Stimulated activated naive CD8-positive, alpha-beta T cell treated with anti-CD3 and anti-CD28 coated beads, Interleukin-15, Interleukin-2, amounts not matched to agents 100 ng/mL and 50 ng/mL, for 24 hours (primary cell): ENCODE data around the gene STBD1.
"Not testable (repeated sequence)": the region's sequence is repeated elsewhere in the genome, so short reads cannot be mapped to it uniquely, and the experiment has no call there.

ENCODE experiments used
- H3K27ac Mint-ChIP-seq: one replicate; pipeline ENCODE4 v1.8.0; 2021; ENCODE audit warnings: mild to moderate bottlenecking, mixed read lengths
- H3K27me3 Mint-ChIP-seq: one replicate; pipeline ENCODE4 v1.8.0; 2021; ENCODE audit warnings: mixed read lengths
- H3K36me3 Mint-ChIP-seq: one replicate; pipeline ENCODE4 v1.8.0; 2021; ENCODE audit warnings: low read depth, mixed read lengths
- H3K4me1 Mint-ChIP-seq: one replicate; pipeline ENCODE4 v1.8.0; 2021; ENCODE audit warnings: low read depth, mixed read lengths
- H3K4me3 Mint-ChIP-seq: one replicate; pipeline ENCODE4 v1.8.0; 2021; ENCODE audit warnings: mild to moderate bottlenecking, mixed read lengths
- H3K9me3 Mint-ChIP-seq: one replicate; pipeline ENCODE4 v1.8.0; 2021; ENCODE audit warnings: mixed read lengths

The STBD1 gene

DNA sequence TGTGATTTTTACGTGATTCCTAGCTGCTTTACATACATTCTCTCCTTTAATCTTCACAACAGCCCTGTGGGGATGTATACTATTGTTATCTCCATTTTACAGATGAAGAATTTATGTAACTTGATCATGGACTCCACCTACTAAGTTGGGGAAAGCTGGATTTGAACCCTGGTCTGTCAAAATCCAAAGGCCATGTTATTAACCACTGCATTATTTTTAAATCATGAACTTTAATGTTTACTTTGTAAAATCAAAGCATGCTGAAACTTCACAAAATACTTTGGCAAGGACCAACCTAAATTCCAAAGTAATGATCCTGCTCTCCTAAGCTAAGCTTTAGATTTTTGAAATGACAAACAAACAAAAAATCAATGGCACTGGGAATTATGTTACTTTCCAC lies 28.9 kb upstream of the STBD1 start:
- no peaks in the 10 kb centered on the region for H3K4me1 Mint-ChIP-seq
- H3K27me3 Mint-ChIP-seq: peaks cover 9% of the 10 kb centered on the region
- H3K4me3 Mint-ChIP-seq: no peak overlapping the region
- H3K36me3 Mint-ChIP-seq: no peaks in the 10 kb centered on the region
- no peak overlapping the region for H3K27ac Mint-ChIP-seq
- no peaks in the 10 kb centered on the region for H3K9me3 Mint-ChIP-seq

DNA sequence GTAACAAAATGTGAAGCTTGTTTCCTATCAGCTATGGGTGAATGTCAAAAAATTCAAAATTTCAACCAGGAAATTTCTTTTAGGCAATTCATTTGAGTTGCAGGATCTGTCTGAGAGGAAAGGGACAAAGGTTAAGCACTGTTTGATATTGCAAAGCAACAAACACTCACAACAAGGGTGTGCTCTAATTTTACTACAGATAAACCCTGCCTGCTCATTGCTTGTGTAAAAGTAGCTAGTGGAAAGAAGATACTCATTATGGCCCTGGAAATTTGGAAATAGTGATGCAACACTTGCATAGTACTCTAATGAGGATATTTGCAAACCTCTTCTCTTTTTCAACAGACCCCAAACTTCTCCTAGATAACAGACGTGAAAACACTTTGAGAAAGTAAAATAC lies 27.9 kb upstream of the STBD1 start:
- no peaks in the 10 kb centered on the region for H3K9me3 Mint-ChIP-seq
- H3K4me3 Mint-ChIP-seq: no peak overlapping the region
- H3K4me1 Mint-ChIP-seq: no peaks in the 10 kb centered on the region
- no peak overlapping the region for H3K27ac Mint-ChIP-seq
- peaks cover 9% of the 10 kb centered on the region for H3K27me3 Mint-ChIP-seq
- H3K36me3 Mint-ChIP-seq: no peaks in the 10 kb centered on the region

DNA sequence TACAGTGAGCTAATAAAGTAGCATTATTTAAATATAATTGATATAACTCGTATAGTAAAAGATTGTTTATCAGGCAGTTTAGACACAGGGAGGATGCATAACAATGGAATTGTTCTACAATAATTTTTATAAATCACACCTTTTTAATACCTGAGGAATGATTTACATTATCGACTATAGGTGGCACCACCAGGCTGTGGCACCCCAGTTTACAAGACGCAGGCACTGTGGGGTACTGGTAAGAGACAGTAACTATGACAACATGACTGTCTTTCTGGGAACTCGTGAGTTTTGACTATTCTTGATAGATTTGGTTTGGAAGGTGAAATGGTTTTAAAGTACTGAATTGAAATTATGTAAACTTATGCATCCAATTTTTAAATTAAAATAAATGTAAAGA lies 27.1 kb upstream of the STBD1 start:
- Mint-ChIP-seq H3K9me3 (no peaks in the 10 kb centered on the region), H3K27me3 (peaks cover 5% of the 10 kb centered on the region), H3K4me1 (no peaks in the 10 kb centered on the region), H3K27ac (no peak overlapping the region), H3K36me3 (no peaks in the 10 kb centered on the region), H3K4me3 (no peak overlapping the region)

DNA sequence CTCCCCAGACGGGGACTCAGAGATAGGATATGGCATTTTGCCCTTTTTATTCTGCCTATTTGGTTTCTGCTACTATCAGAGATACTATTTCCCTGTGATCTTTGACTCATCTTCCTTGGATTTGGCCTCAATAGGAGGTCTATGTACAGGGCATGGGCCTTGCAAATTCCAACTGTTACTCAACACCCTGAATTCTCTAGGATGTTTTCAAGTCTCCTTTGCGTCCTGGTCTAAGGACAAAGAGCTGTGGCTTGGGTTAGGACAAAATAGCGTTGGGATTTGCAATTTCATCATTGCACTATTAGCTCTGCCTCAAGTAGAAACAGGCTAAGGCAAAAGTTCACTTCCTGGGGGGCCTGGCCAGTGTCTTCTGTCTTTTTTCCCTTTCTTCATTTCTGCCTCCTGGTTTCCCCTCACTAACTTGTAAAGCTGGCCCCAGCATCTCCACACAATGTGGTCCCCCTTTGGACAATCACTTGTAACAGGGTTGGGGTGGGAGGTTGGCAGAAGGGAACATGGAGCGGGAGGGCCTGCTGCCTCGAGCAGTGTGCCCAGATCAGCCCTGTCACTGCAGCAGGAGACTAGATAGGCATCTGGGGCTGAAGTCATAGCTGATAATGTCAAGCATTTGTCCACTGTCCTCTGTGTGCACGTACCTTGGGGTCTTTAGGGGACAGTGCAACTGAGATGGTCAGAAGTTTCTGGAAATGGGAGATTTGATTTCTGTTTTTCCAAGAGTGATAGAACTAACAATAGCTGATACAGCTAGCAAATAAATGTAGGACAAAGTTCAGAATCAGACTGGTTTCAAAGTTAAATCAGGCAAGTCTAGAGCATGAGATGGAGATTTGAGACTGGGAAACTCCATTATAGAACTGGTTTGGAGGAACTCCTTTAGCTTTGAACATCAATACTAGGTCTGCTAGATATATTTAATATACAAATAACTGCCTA lies 25.8 kb upstream of the STBD1 start:
- H3K9me3 Mint-ChIP-seq: no peaks in the 10 kb centered on the region
- no peaks in the 10 kb centered on the region for H3K36me3 Mint-ChIP-seq
- no peaks in the 10 kb centered on the region for H3K4me1 Mint-ChIP-seq
- no peak overlapping the region for H3K4me3 Mint-ChIP-seq
- H3K27ac Mint-ChIP-seq: no peak overlapping the region
- H3K27me3 Mint-ChIP-seq: peaks cover 5% of the 10 kb centered on the region

DNA sequence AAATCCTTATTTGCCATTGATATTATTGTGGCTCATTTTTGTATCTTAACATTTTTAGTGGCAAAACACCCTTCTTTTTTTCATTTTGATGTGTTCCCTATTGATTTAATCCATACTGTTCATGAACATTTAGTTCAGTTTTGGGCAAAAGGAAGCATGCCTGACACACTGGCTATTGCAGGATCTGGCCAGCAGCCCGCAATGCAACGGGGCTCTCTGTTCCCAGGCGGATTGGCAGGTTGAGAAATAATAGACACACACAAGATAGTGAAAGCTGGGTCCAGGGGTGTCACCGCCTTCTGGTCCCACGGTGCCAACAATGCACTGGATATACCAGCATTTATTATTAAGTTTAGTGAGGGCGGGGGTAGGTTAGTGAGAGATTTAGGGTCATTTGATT lies 24.9 kb upstream of the STBD1 start:
- not testable (repeated sequence) for H3K4me1 Mint-ChIP-seq, H3K27me3 Mint-ChIP-seq, H3K4me3 Mint-ChIP-seq, H3K36me3 Mint-ChIP-seq, H3K9me3 Mint-ChIP-seq, H3K27ac Mint-ChIP-seq

DNA sequence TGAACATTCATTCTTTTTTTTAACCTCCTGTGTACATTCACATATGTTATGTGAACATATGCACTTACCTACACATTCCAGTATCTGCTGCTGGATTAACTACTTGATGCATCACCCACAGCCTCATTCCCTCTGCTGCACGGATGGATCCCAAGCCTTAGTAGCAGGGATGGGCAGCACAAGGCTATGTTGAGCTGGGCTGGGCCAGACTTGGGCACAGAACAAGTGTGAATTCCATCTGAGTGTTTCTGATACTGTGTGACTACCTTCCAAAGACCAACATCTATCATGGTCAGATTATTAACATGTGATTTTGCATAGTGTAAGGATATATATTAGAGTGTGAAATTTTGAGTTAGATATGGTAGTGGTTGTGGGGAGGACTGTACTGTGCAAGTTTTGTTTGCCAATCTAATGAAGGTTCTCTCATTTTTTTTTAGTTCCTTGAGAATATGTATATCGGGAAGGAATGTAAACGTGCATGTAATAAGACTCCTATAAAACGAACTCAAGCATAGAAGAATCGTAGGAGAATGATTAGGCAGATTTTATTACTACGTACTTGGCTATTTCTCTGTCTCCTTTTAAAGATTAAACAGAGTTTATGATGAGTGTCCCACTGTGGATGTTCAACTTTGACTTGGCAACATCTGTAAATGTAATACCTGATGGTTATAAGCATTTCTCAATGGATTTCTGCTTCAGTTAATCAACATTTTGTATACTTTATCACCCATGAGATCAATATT lies 23.4 kb upstream of the STBD1 start:
- Mint-ChIP-seq H3K27ac (no peak overlapping the region), H3K36me3 (no peaks in the 10 kb centered on the region), H3K27me3 (no peaks in the 10 kb centered on the region), H3K4me1 (no peaks in the 10 kb centered on the region), H3K4me3 (no peak overlapping the region), H3K9me3 (no peaks in the 10 kb centered on the region)

DNA sequence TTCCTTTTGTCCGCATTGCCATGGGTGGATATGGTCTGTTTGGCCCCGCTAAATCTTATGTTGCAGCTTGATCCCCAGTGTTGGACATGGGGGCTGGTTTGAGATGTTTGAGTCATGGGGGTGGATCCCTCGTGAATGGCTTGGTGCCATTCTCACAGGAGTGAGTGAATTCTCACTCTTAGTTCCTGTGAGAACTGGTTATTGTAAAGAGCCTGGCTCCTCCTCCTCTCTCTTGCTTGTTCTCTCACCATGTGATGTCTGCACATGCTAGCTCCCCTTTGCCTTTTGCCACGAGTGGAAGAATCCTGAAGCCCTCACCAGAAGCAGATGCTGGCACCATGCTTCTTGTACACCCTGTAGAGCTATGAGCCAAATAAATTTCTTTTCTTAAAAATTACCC lies 22.6 kb upstream of the STBD1 start:
- no peak overlapping the region for H3K27ac Mint-ChIP-seq
- no peaks in the 10 kb centered on the region for H3K27me3 Mint-ChIP-seq

DNA sequence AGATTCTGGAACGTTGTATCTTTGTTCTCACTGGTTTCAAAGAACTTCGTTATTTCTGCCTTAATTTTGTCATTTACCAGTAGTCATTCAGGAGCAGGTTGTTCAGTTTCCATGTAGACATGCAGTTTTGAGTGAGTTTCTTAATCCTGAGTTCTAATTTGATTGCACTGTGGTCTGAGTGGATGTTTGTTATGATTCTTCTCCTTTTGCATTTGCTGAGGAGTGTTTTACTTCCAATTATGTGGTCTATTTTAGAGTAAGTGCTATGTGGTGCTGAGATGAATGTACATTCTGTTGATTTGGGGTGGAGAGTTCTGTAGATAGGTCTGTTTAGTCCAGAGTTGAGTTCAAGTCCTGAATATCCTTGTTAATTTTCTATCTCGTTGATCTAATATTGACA lies 18.7 kb upstream of the STBD1 start:
- H3K27ac Mint-ChIP-seq, H3K4me3 Mint-ChIP-seq, H3K36me3 Mint-ChIP-seq, H3K9me3 Mint-ChIP-seq, H3K27me3 Mint-ChIP-seq, H3K4me1 Mint-ChIP-seq: not testable (repeated sequence)

More for the DNA sequence above, 22.6 kb upstream of the STBD1 start:
- no peak overlapping the region for H3K4me3 Mint-ChIP-seq
- H3K36me3 Mint-ChIP-seq: no peaks in the 10 kb centered on the region
- no peaks in the 10 kb centered on the region for H3K4me1 Mint-ChIP-seq
- H3K9me3 Mint-ChIP-seq: no peaks in the 10 kb centered on the region

DNA sequence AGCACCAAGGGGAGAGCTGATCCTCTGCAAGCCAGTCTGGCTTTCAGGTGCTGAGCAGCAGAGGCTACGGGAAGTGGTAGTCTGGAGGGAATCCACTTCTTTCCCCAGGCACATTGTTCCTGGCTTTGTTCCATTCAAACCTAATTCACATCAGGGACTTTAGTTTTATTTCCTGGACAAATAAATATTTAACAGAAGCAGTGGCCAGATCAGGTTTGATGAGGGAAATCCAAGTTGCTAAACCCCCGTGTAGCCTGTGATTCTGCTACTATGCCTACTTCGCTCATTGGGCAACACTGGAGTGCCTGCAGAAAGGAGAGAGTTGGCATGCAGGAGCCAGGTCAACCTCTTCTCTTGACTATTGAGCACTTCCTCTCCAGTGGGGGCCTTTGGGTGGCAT lies 13.8 kb upstream of the STBD1 start:
- no peaks in the 10 kb centered on the region for H3K4me1 Mint-ChIP-seq
- H3K36me3 Mint-ChIP-seq: no peaks in the 10 kb centered on the region

DNA sequence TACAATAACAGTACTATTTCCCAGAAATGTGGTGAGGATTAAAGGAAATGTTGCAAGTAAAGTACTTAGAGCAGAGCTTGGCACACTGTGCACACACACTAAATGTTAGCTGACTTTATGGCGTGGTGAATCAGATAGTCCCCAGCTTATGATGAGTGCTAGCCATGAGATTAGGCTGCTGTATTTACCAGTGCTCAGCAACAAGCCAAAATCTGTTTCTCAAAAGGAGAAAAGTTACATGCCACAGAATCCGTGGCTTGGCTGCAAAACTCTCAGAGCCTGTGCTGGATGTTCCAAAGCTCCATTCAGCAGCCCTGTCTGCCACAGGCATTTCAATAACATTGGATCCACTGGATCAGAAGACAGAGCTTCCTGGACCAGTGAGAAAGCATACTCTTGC lies 12.8 kb upstream of the STBD1 start:
- Mint-ChIP-seq H3K4me1 (no peaks in the 10 kb centered on the region), H3K36me3 (peaks cover 5% of the 10 kb centered on the region), H3K27ac (no peak overlapping the region), H3K4me3 (no peak overlapping the region), H3K9me3 (peaks cover 11% of the 10 kb centered on the region), H3K27me3 (peaks cover 3% of the 10 kb centered on the region)

More for the DNA sequence above, 13.8 kb upstream of the STBD1 start:
- peaks cover 4% of the 10 kb centered on the region for H3K9me3 Mint-ChIP-seq
- no peak overlapping the region for H3K27ac Mint-ChIP-seq
- no peaks in the 10 kb centered on the region for H3K27me3 Mint-ChIP-seq
- H3K4me3 Mint-ChIP-seq: no peak overlapping the region

DNA sequence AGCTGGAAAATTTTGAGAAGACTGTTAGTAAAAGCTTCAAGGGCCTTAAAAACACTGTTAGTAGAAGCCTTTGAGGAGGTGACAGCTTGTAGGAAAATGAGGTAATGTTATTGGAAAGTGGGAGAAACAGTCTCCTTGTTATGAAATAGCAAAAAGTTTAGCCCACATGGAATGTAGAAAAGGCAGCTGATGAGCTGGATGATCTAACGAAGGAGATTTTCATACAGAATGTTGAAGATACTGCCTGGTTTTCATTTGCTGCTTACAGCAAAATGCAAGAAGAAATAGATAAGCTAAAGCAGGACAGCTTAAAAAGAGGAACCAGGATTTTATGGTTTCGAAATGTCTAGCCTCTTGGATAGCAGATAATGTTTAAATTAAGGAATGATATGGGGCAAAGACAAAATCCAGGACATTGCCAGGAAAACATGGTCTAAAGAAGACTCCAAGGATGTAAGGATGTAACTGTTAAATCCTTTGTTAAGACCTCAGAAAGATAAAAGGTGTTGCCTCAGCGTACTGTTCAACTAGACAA lies 10.2 kb upstream of the STBD1 start:
- Mint-ChIP-seq H3K4me3 (no peak overlapping the region), H3K36me3 (peaks cover 5% of the 10 kb centered on the region), H3K27me3 (peaks cover 3% of the 10 kb centered on the region), H3K4me1 (peaks cover 7% of the 10 kb centered on the region), H3K27ac (no peak overlapping the region), H3K9me3 (peaks cover 11% of the 10 kb centered on the region)

DNA sequence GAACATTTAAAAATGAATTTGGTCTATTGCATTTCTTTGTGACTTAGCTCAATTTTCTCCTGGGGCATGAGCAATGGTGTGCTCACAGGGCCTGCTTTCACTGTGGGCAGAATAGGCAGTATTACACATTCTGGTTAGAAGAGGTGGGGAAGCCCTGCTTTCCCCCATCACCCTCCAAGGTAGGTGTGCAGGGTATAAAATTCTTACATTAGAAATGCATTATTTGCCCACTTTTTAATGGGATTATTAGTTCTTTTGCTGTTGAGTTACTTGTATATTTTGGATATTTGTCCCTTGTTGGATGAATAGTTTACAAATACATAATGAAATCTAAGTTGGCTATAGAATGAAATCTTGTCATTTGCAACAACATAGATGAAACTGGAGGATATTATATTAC lies 8.3 kb upstream of the STBD1 start:
- Mint-ChIP-seq H3K27me3 (peaks cover 10% of the 10 kb centered on the region), H3K9me3 (peaks cover 11% of the 10 kb centered on the region), H3K4me3 (no peak overlapping the region), H3K4me1 (peaks cover 18% of the 10 kb centered on the region), H3K27ac (no peak overlapping the region), H3K36me3 (peaks cover 5% of the 10 kb centered on the region)

DNA sequence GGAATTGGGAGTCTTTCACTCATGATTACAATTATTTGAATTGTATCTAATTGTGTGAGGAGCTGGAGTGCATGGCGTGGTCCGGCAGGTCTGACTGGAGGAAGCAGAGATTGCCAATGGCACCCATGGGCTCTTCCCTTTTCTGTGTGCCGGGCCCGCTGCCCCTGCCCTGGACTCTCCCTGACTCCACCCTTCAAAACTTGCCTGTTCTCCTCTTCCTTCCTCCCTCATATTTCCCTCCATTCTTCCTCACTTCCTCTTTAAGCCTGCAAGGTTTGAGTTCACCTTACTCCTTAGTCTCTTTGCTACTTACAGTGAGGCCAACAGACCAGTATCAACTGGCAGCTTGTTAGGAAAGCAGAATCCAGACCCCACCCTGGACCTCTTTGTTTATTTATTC lies 6.5 kb upstream of the STBD1 start:
- peaks cover 5% of the 10 kb centered on the region for H3K36me3 Mint-ChIP-seq
- peaks cover 18% of the 10 kb centered on the region for H3K27me3 Mint-ChIP-seq
- H3K4me1 Mint-ChIP-seq: peaks cover 24% of the 10 kb centered on the region
- no peak overlapping the region for H3K27ac Mint-ChIP-seq
- H3K4me3 Mint-ChIP-seq: no peak overlapping the region
- peaks cover 11% of the 10 kb centered on the region for H3K9me3 Mint-ChIP-seq

DNA sequence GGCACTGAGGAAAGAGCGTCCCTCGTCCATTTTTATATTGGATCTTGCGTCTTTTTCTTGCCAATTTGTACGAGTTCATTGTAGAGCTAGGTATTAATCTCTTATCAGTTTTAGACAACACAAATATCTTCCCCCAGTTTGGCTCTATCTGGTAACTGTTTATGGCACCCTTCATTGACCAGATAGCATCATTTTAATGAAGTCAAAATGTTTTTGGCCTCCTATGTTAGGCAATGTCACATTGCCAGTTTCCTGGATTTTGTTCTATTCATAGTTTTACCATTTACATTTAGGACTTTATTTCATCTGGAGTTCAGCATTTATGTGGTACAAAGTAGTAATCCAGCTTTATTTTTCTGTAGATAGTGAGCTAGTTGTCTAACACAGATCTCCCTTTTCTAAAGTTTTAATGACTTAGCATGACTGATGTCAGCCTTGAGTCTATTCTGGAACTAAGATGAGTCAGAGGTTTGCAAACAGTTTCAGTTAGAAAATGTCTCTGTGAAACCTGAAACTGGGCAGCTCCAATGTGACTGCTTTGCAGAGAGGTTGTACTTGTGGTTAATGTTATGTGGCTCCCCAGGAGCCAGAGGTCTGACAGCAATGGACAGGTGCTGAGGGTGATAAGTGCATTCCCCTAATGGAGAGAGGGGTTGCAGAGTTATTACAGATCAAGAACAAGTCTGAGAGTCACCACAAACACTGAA lies 5.3 kb upstream of the STBD1 start:
- Mint-ChIP-seq H3K27me3 (peaks cover 27% of the 10 kb centered on the region), H3K4me1 (peaks cover 33% of the 10 kb centered on the region), H3K4me3 (no peak overlapping the region), H3K9me3 (peaks cover 11% of the 10 kb centered on the region), H3K36me3 (peaks cover 5% of the 10 kb centered on the region), H3K27ac (no peak overlapping the region)

DNA sequence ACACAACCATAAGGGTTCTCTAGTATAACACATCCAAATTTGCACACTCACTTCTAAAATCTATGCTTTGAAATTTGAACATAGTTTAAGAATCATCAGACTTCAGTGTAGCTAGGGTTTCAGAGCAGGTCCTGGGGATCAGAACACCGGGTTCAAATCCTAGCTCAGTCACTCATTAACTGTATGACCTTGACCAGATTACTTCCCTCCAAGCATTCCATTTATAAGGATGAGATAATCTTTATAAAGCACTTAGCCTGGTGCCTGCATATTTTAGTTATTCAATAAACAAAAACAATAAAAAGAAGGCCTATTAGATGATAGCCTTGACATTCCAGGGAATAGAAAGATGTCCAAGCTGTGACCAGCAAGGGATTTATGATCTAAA lies 4.8 kb upstream of the STBD1 start:
- H3K4me1 Mint-ChIP-seq: peaks cover 33% of the 10 kb centered on the region
- H3K27ac Mint-ChIP-seq: no peak overlapping the region
- H3K36me3 Mint-ChIP-seq: peaks cover 5% of the 10 kb centered on the region

More for the DNA sequence above, 4.8 kb upstream of the STBD1 start:
- peaks cover 27% of the 10 kb centered on the region for H3K27me3 Mint-ChIP-seq
- H3K4me3 Mint-ChIP-seq: no peak overlapping the region
- peaks cover 11% of the 10 kb centered on the region for H3K9me3 Mint-ChIP-seq
